Peyer's patch (tissue), 4 donors: ENCODE data around the gene AP2A1.

Experiments used
- CTCF ChIP-seq, 6 experiments: fragments of 450-650 bp in 4 of 6; fragments of 200-600 bp in 2 of 6; sonication (generic) in 1 of 6; IDR thresholded peaks; one replicate each; pipeline ENCODE4 v1.5.1; 2017 to 2019; ENCODE audit warnings: antibody characterized with exemption in 6 of 6, mild to moderate bottlenecking in 3 of 6, moderate library complexity in 1 of 6
- POLR2A ChIP-seq, 2 donors: fragments of 450-650 bp; IDR thresholded peaks; one replicate each; pipeline ENCODE4 v1.5.1; 2017; ENCODE audit warnings: antibody characterized with exemption in 2 of 2, mild to moderate bottlenecking in 2 of 2, moderate library complexity in 2 of 2

GRCh38 chr19:49772850-49773432 is 6.1 kb downstream of the AP2A1 start:
- TF ChIP-seq CTCF (IDR thresholded peaks at IDR 0.05) = no peak
- no peak for TF ChIP-seq POLR2A (IDR thresholded peaks at IDR 0.05)
